Activated T-cell treated with anti-CD3 and anti-CD28 coated beads, Interleukin-2, amount 50 U/mL, for 72 hours (primary cell): ENCODE results near the gene ERBIN. TPM values are rescaled to one million over a fixed set of nuclear protein-coding genes. Genes with fewer than 3 reads are reported as not detected.

Experiments
- ATAC-seq, 2 donors: fragments of 150-1000 bp; cut with Tn5 transposase; replicated peaks in 1 of 2; 2 replicates each; pipeline ENCODE4 v1.10.0; 2021; ENCODE audit warnings: moderate library complexity in 2 of 2, mild to moderate bottlenecking in 1 of 2
- DNase-seq, 2 donors: peaks; one replicate each; pipeline ENCODE4 v3.0.0; 2021 to 2022; ENCODE audit warnings: mixed read lengths in 1 of 2
- H3K27ac Mint-ChIP-seq: one replicate; pipeline ENCODE4 v1.8.0; 2022; ENCODE audit warnings: mild to moderate bottlenecking, moderate library complexity, mixed read lengths
- H3K27me3 Mint-ChIP-seq: one replicate; pipeline ENCODE4 v1.8.0; 2022; ENCODE audit warnings: low read depth, mixed read lengths
- H3K36me3 Mint-ChIP-seq, 2 donors: one replicate each; pipeline ENCODE4 v1.8.0; 2022; ENCODE audit warnings: mixed read lengths in 2 of 2, mild to moderate bottlenecking in 1 of 2; ENCODE audit not compliant: insufficient read depth in 2 of 2
- H3K4me1 Mint-ChIP-seq: one replicate; pipeline ENCODE4 v1.8.0; 2022; ENCODE audit warnings: low read depth, mixed read lengths
- H3K4me3 Mint-ChIP-seq, 2 donors: one replicate each; pipeline ENCODE4 v1.8.0; 2022; ENCODE audit warnings: mild to moderate bottlenecking in 2 of 2, mixed read lengths in 2 of 2, moderate library complexity in 2 of 2
- H3K9me3 Mint-ChIP-seq, 2 donors: one replicate each; pipeline ENCODE4 v1.8.0; 2022; ENCODE audit warnings: mixed read lengths in 2 of 2
- total RNA-seq, 2 donors: library from RNA; stranded (reverse); gene quantifications; one replicate each; pipeline ENCODE4 v1.2.3, GENCODE V29; 2022

The ERBIN gene
- total RNA-seq, 2 donors from 2014 or later, result 63.6 to 64.4 TPM

GRCh38 chr5:66066826-66067225 lies 140.5 kb downstream of the ERBIN start:
- ATAC-seq (no peak), DNase-seq (no peak)
- H3K27me3 Mint-ChIP-seq, result no peaks in the 10 kb centered on the region
- peaks cover 2 to 18% of the 10 kb centered on the region in 2 donors for H3K36me3 Mint-ChIP-seq
- H3K4me3 Mint-ChIP-seq, result no peak overlapping the region
- peaks cover 9% of the 10 kb centered on the region for H3K4me1 Mint-ChIP-seq
- no peak overlapping the region for H3K27ac Mint-ChIP-seq
- no peaks in the 10 kb centered on the region for H3K9me3 Mint-ChIP-seq

- Mint-ChIP-seq H3K9me3 (no peaks in the 10 kb centered on the region), H3K27me3 (no peaks in the 10 kb centered on the region), H3K36me3 (peaks cover 0 to 2% of the 10 kb centered on the region in 2 donors), H3K4me3 (no peak overlapping the region), H3K4me1 (peaks cover 15% of the 10 kb centered on the region), H3K27ac (no peak overlapping the region)
- DNase-seq (no peak), ATAC-seq (peak; percentile 79 to 91)
These were observed 145.7 kb downstream of the ERBIN start for GRCh38 chr5:66072031-66072430.

- Mint-ChIP-seq H3K9me3 (no peaks in the 10 kb centered on the region), H3K4me3 (no peak overlapping the region), H3K36me3 (peaks cover 1 to 10% of the 10 kb centered on the region in 2 donors), H3K4me1 (peaks cover 15% of the 10 kb centered on the region), H3K27me3 (no peaks in the 10 kb centered on the region), H3K27ac (no peak overlapping the region)
- ATAC-seq (no peak), DNase-seq (no peak)
These were observed 148.5 kb downstream of the ERBIN start for GRCh38 chr5:66074901-66075300.

GRCh38 chr5:66080664-66081063 lies 154.3 kb downstream of the ERBIN start:
- DNase-seq (no peak), ATAC-seq (no peak)
- Mint-ChIP-seq H3K4me3 (no peak overlapping the region), H3K27me3 (no peaks in the 10 kb centered on the region), H3K36me3 (peaks cover 1 to 11% of the 10 kb centered on the region in 2 donors), H3K27ac (no peak overlapping the region), H3K4me1 (no peaks in the 10 kb centered on the region), H3K9me3 (peaks cover 0 to 3% of the 10 kb centered on the region in 2 donors)

GRCh38 chr5:66089384-66089783 lies 163.0 kb downstream of the ERBIN start:
- Mint-ChIP-seq H3K27ac (no peak overlapping the region), H3K27me3 (no peaks in the 10 kb centered on the region), H3K36me3 (peaks cover 12 to 35% of the 10 kb centered on the region in 2 donors)

GRCh38 chr5:66100851-66101250 lies 174.5 kb downstream of the ERBIN start:
- no peak for DNase-seq
- Mint-ChIP-seq H3K27ac (no peak overlapping the region), H3K9me3 (peaks cover 27 to 30% of the 10 kb centered on the region in 2 donors), H3K4me3 (no peak overlapping the region), H3K4me1 (no peaks in the 10 kb centered on the region), H3K27me3 (no peaks in the 10 kb centered on the region), H3K36me3 (peaks cover 21 to 33% of the 10 kb centered on the region in 2 donors)
- no peak for ATAC-seq

More at GRCh38 chr5:66089384-66089783, 163.0 kb downstream of the ERBIN start:
- ATAC-seq, result no peak
- no peak for DNase-seq
- Mint-ChIP-seq H3K4me3 (no peak overlapping the region), H3K9me3 (peaks cover 4 to 10% of the 10 kb centered on the region in 2 donors), H3K4me1 (no peaks in the 10 kb centered on the region)

- Mint-ChIP-seq H3K9me3 (peaks cover 18 to 20% of the 10 kb centered on the region in 2 donors), H3K36me3 (peaks cover 8 to 21% of the 10 kb centered on the region in 2 donors), H3K27ac (no peak overlapping the region), H3K27me3 (no peaks in the 10 kb centered on the region), H3K4me1 (no peaks in the 10 kb centered on the region), H3K4me3 (no peak overlapping the region)
- DNase-seq, result no peak
- ATAC-seq, result no peak
These were observed 186.8 kb downstream of the ERBIN start for GRCh38 chr5:66113160-66113559.

- Mint-ChIP-seq H3K9me3 (peaks cover 5 to 6% of the 10 kb centered on the region in 2 donors), H3K27me3 (no peaks in the 10 kb centered on the region), H3K27ac (no peak overlapping the region), H3K36me3 (peaks cover 0 to 1% of the 10 kb centered on the region in 2 donors), H3K4me1 (peaks cover 10% of the 10 kb centered on the region), H3K4me3 (no peak overlapping the region)
- ATAC-seq (no peak), DNase-seq (no peak)
These were observed 191.9 kb downstream of the ERBIN start for GRCh38 chr5:66118304-66118703.

- Mint-ChIP-seq H3K27me3 (no peaks in the 10 kb centered on the region), H3K9me3 (peaks cover 2 to 4% of the 10 kb centered on the region in 2 donors), H3K27ac (no peak overlapping the region), H3K4me1 (peaks cover 10% of the 10 kb centered on the region), H3K36me3 (no peaks in the 10 kb centered on the region), H3K4me3 (no peak overlapping the region)
- ATAC-seq (peak; percentile 62 to 85), DNase-seq (no peak)
These were observed 196.1 kb downstream of the ERBIN start for GRCh38 chr5:66122379-66123034.

- peaks cover 1 to 2% of the 10 kb centered on the region in 2 donors for H3K36me3 Mint-ChIP-seq
- H3K27me3 Mint-ChIP-seq, result no peaks in the 10 kb centered on the region
- peaks cover 0 to 2% of the 10 kb centered on the region in 2 donors for H3K9me3 Mint-ChIP-seq
- no peaks in the 10 kb centered on the region for H3K4me1 Mint-ChIP-seq
- no peak overlapping the region for H3K27ac Mint-ChIP-seq
- ATAC-seq, result no peak
- DNase-seq, result no peak
- H3K4me3 Mint-ChIP-seq, result no peak overlapping the region
These were observed 202.8 kb downstream of the ERBIN start for GRCh38 chr5:66129144-66129543.

- no peak for ATAC-seq
These were observed 204.1 kb downstream of the ERBIN start for GRCh38 chr5:66130493-66130892.

More at GRCh38 chr5:66130493-66130892, 204.1 kb downstream of the ERBIN start:
- peaks cover 1 to 2% of the 10 kb centered on the region in 2 donors for H3K36me3 Mint-ChIP-seq
- H3K27me3 Mint-ChIP-seq, result no peaks in the 10 kb centered on the region
- H3K9me3 Mint-ChIP-seq, result peaks cover 0 to 2% of the 10 kb centered on the region in 2 donors
- DNase-seq, result no peak
- H3K27ac Mint-ChIP-seq, result no peak overlapping the region
- H3K4me3 Mint-ChIP-seq, result no peak overlapping the region
- H3K4me1 Mint-ChIP-seq, result no peaks in the 10 kb centered on the region
